ENCODE data around the gene ALOXE3.
A peak's percentile ranks its signal among the peaks of the same experiment; 100 is the strongest.

The ALOXE3 gene

GRCh38 chr17:8063761-8064534 is 54.4 kb downstream of the ALOXE3 start:
- no peak for TF ChIP-seq REST (IDR thresholded peaks at IDR 0.05; ENCODE audit: low read depth)
- TF ChIP-seq ZBTB7A (IDR thresholded peaks at IDR 0.05; ENCODE audit: low read depth) = no peak
- TF ChIP-seq YY1 (IDR thresholded peaks at IDR 0.05; ENCODE audit: low read depth) = no peak
- no peak for TF ChIP-seq CREB1 (IDR thresholded peaks at IDR 0.05; ENCODE audit: low read depth)
- TF ChIP-seq, protein P1, sequence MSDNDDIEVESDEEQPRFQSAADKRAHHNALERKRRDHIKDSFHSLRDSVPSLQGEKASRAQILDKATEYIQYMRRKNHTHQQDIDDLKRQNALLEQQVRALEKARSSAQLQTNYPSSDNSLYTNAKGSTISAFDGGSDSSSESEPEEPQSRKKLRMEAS (IDR thresholded peaks at IDR 0.05) = no peak
- no peak for TF ChIP-seq EP300 (IDR thresholded peaks at IDR 0.05; ENCODE audit: borderline replicate concordance)
- no peak for TF ChIP-seq NFIC (IDR thresholded peaks at IDR 0.05)
- no peak for TF ChIP-seq RAD21 (IDR thresholded peaks at IDR 0.05; ENCODE audit: low read depth)
- TF ChIP-seq TAF1 (IDR thresholded peaks at IDR 0.05; ENCODE audit: low read depth) = no peak
- TF ChIP-seq, protein P2, sequence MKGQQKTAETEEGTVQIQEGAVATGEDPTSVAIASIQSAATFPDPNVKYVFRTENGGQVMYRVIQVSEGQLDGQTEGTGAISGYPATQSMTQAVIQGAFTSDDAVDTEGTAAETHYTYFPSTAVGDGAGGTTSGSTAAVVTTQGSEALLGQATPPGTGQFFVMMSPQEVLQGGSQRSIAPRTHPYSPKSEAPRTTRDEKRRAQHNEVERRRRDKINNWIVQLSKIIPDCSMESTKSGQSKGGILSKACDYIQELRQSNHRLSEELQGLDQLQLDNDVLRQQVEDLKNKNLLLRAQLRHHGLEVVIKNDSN (IDR thresholded peaks at IDR 0.05) = no peak
- TF ChIP-seq CEBPB (IDR thresholded peaks at IDR 0.05) = no peak
- TF ChIP-seq TCF12 (IDR thresholded peaks at IDR 0.05; ENCODE audit: low read depth) = no peak
- no peak for TF ChIP-seq FOXM1 (IDR thresholded peaks at IDR 0.05; ENCODE audit: borderline replicate concordance, low read depth)
- no peak for TF ChIP-seq TEAD4 (IDR thresholded peaks at IDR 0.05)
- no peak for TF ChIP-seq EGR1 (IDR thresholded peaks at IDR 0.05)

- TF ChIP-seq, protein P2 (IDR thresholded peaks at IDR 0.05) = no peak
- no peak for TF ChIP-seq TCF12 (IDR thresholded peaks at IDR 0.05; ENCODE audit: low read depth)
- no peak for TF ChIP-seq NFIC (IDR thresholded peaks at IDR 0.05)
- TF ChIP-seq YY1 (IDR thresholded peaks at IDR 0.05; ENCODE audit: low read depth) = no peak
- no peak for TF ChIP-seq ZBTB7A (IDR thresholded peaks at IDR 0.05; ENCODE audit: low read depth)
- TF ChIP-seq RAD21 (IDR thresholded peaks at IDR 0.05; ENCODE audit: low read depth) = no peak
- TF ChIP-seq CEBPB (IDR thresholded peaks at IDR 0.05) = no peak
- no peak for TF ChIP-seq CREB1 (IDR thresholded peaks at IDR 0.05; ENCODE audit: low read depth)
- no peak for TF ChIP-seq TAF1 (IDR thresholded peaks at IDR 0.05; ENCODE audit: low read depth)
- TF ChIP-seq FOXM1 (IDR thresholded peaks at IDR 0.05; ENCODE audit: borderline replicate concordance, low read depth) = no peak
- TF ChIP-seq TEAD4 (IDR thresholded peaks at IDR 0.05) = no peak
- no peak for TF ChIP-seq EGR1 (IDR thresholded peaks at IDR 0.05)
- TF ChIP-seq EP300 (IDR thresholded peaks at IDR 0.05; ENCODE audit: borderline replicate concordance) = no peak
- no peak for TF ChIP-seq REST (IDR thresholded peaks at IDR 0.05; ENCODE audit: low read depth)
- TF ChIP-seq, protein P1 (IDR thresholded peaks at IDR 0.05) = no peak
These were observed 55.4 kb downstream of the ALOXE3 start for GRCh38 chr17:8062807-8063483.

DNA sequence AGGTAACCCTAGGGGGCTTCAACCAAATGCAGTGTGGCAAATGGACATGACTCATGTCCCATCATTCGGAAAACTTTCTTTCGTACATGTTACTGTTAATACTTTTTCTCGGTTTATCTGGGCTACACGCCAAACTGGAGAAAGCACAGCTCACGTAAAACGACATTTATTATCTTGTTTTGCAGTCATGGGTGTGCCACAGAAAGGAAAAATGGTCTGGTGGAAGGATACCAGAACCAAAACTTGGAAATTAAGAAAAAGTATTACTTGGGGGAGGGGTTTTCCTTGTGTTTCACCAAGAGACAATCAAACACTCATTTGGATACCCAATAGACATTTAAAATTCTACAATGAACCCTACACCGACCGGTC is 55.9 kb downstream of the ALOXE3 start:
- TF ChIP-seq, protein P1 (IDR thresholded peaks at IDR 0.05) = no peak
- TF ChIP-seq RAD21 (IDR thresholded peaks at IDR 0.05; ENCODE audit: low read depth) = no peak
- no peak for TF ChIP-seq FOXM1 (IDR thresholded peaks at IDR 0.05; ENCODE audit: borderline replicate concordance, low read depth)

DNA sequence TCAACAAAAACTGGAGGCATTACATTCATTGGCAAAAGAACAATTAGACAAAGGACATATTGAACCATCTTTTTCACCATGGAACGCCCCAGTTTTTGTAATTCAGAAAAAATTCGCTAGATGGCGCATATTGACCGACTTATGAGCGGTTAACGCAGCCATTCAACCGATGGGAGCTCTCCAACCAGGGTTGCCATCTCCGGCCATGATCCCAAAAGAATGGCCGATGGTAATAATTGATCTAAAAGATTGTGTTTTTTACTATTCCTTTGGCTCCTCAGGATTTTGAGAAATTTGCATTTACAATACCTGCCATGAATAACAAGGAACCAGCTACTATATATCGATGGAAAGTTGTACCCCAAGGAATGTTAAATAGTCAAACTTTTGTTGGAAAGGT is 58.0 kb downstream of the ALOXE3 start:
- TF ChIP-seq REST (IDR thresholded peaks at IDR 0.05; ENCODE audit: low read depth) (peak; percentile 52; the same call in 1 of the 2 replicates), EP300 (IDR thresholded peaks at IDR 0.05; ENCODE audit: borderline replicate concordance) (no peak), YY1 (IDR thresholded peaks at IDR 0.05; ENCODE audit: low read depth) (peak; percentile 52; the same call in 1 of the 2 replicates), CEBPB (IDR thresholded peaks at IDR 0.05) (no peak), CREB1 (IDR thresholded peaks at IDR 0.05; ENCODE audit: low read depth) (no peak), RAD21 (IDR thresholded peaks at IDR 0.05; ENCODE audit: low read depth) (peak; percentile 81), NFIC (IDR thresholded peaks at IDR 0.05) (no peak)
- TF ChIP-seq, protein P1 (IDR thresholded peaks at IDR 0.05) = no peak
